HEK293T (cell line): ENCODE measurements around the gene KRT6B.
"Not testable (repeated sequence)": the region's sequence is repeated elsewhere in the genome, so short reads cannot be mapped to it uniquely, and the experiment has no call there.

Source experiments
- CTCF ChIA-PET: fragments of 350-600 bp; formaldehyde crosslinking; extraction: SDS; loops from one replicate; lab custom pipeline; 2021; ENCODE audit warnings: antibody characterized with exemption, inconsistent platforms; lab: Yijun Ruan, JAX
- POLR2A ChIA-PET: fragments of 350-600 bp; formaldehyde crosslinking; extraction: SDS; loops from one replicate; lab custom pipeline; 2020; ENCODE audit warnings: antibody characterized with exemption, inconsistent platforms; lab: Yijun Ruan, JAX
- DNase-seq: peaks from one replicate; pipeline ENCODE4 v3.0.0; 2012; ENCODE audit warnings: mixed read lengths; ENCODE audit errors: extremely low spot score
- ARNT ChIP-seq: fragments of 450-650 bp; IDR thresholded peaks from 2 replicates; pipeline ENCODE4 v1.6.1; 2017; ENCODE audit warnings: mild to moderate bottlenecking
- BHLHE40 ChIP-seq: fragments of 450-650 bp; IDR thresholded peaks from 2 replicates; pipeline ENCODE4 v1.6.1; 2016; ENCODE audit warnings: mild to moderate bottlenecking, moderate library complexity, borderline replicate concordance
- CTBP1 ChIP-seq: fragments of 450-650 bp; IDR thresholded peaks from 2 replicates; pipeline ENCODE4 v1.6.1; 2016; ENCODE audit warnings: borderline replicate concordance
- ELF4 ChIP-seq: fragments of 450-650 bp; IDR thresholded peaks from 2 replicates; pipeline ENCODE4 v1.6.1; 2017; ENCODE audit warnings: antibody characterized with exemption
- FOXA1 ChIP-seq: fragments of 450-650 bp; IDR thresholded peaks from 2 replicates; pipeline ENCODE4 v1.6.1; 2016; ENCODE audit warnings: mild to moderate bottlenecking
- FOXK2 ChIP-seq: fragments of 450-650 bp; IDR thresholded peaks from 2 replicates; pipeline ENCODE4 v1.6.1; 2016; ENCODE audit warnings: mild to moderate bottlenecking
- FOXM1 ChIP-seq: fragments of 450-650 bp; IDR thresholded peaks from 2 replicates; pipeline ENCODE4 v1.6.1; 2017; ENCODE audit warnings: mild to moderate bottlenecking, borderline replicate concordance
- HDGF ChIP-seq: fragments of 450-650 bp; IDR thresholded peaks from 2 replicates; pipeline ENCODE4 v1.6.1; 2017; ENCODE audit warnings: antibody characterized with exemption, borderline replicate concordance
- L3MBTL2 ChIP-seq: fragments of 450-650 bp; conservative IDR thresholded peaks from 2 replicates; pipeline ENCODE4 v1.6.1; 2016; ENCODE audit warnings: mild to moderate bottlenecking
- LEF1 ChIP-seq: fragments of 450-650 bp; IDR thresholded peaks from 2 replicates; pipeline ENCODE4 v1.6.1; 2017; ENCODE audit warnings: mild to moderate bottlenecking, borderline replicate concordance
- NFRKB ChIP-seq: fragments of 450-650 bp; IDR thresholded peaks from 2 replicates; pipeline ENCODE4 v1.6.1; 2016; ENCODE audit warnings: mild to moderate bottlenecking, moderate library complexity
- PKNOX1 ChIP-seq: fragments of 450-650 bp; IDR thresholded peaks from 2 replicates; pipeline ENCODE4 v1.6.1; 2016
- SP1 ChIP-seq: fragments of 450-650 bp; IDR thresholded peaks from 2 replicates; pipeline ENCODE4 v1.6.1; 2017
- SUZ12 ChIP-seq: fragments of 450-650 bp; IDR thresholded peaks from 2 replicates; pipeline ENCODE4 v1.6.1; 2016; ENCODE audit warnings: mild to moderate bottlenecking
- TARDBP ChIP-seq: fragments of 450-650 bp; IDR thresholded peaks from 2 replicates; pipeline ENCODE4 v1.6.1; 2016
- ZNF384 ChIP-seq: fragments of 450-650 bp; IDR thresholded peaks from 2 replicates; pipeline ENCODE4 v1.6.1; 2016

KRT6B gene

GRCh38 chr12:52488736-52489135 lies 36.8 kb upstream of the KRT6B start:
- no peak for DNase-seq
- CTCF ChIA-PET = no interaction called here
- no peak for TF ChIP-seq FOXA1
- no peak for TF ChIP-seq ZNF384
- TF ChIP-seq LEF1 = no peak
- TF ChIP-seq CTBP1 = no peak
- no peak for TF ChIP-seq SUZ12
- no peak for TF ChIP-seq HDGF
- no peak for TF ChIP-seq BHLHE40
- TF ChIP-seq TARDBP = no peak
- TF ChIP-seq NFRKB = no peak
- TF ChIP-seq FOXM1 = no peak
- TF ChIP-seq SP1 = no peak
- no peak for TF ChIP-seq ARNT
- TF ChIP-seq L3MBTL2 = no peak
- TF ChIP-seq ELF4 = no peak
- no peak for TF ChIP-seq FOXK2
- no peak for TF ChIP-seq PKNOX1
- POLR2A ChIA-PET = no interaction called here

GRCh38 chr12:52487744-52488443 lies 35.9 kb upstream of the KRT6B start:
- CTCF ChIA-PET, POLR2A ChIA-PET, DNase-seq: not testable (repeated sequence)

GRCh38 chr12:52487211-52487610 lies 35.3 kb upstream of the KRT6B start:
- ChIA-PET POLR2A (no interaction called here), CTCF (no interaction called here)
- DNase-seq = no peak
- TF ChIP-seq FOXA1 = no peak
- TF ChIP-seq FOXK2 = no peak
- no peak for TF ChIP-seq BHLHE40
- TF ChIP-seq NFRKB = no peak
- TF ChIP-seq HDGF = no peak
- no peak for TF ChIP-seq CTBP1
- TF ChIP-seq LEF1 = no peak
- no peak for TF ChIP-seq SP1
- TF ChIP-seq L3MBTL2 = no peak
- no peak for TF ChIP-seq FOXM1
- TF ChIP-seq TARDBP = no peak
- TF ChIP-seq ELF4 = no peak
- TF ChIP-seq ZNF384 = no peak

GRCh38 chr12:52486166-52487105 lies 34.5 kb upstream of the KRT6B start:
- POLR2A ChIA-PET = no interaction called here
- TF ChIP-seq ARNT = no peak
- no peak for TF ChIP-seq FOXA1
- no peak for TF ChIP-seq HDGF
- no peak for TF ChIP-seq PKNOX1
- TF ChIP-seq BHLHE40 = no peak
- TF ChIP-seq L3MBTL2 = no peak
- no peak for TF ChIP-seq TARDBP
- TF ChIP-seq FOXK2 = no peak
- no peak for TF ChIP-seq ZNF384
- TF ChIP-seq FOXM1 = no peak
- no peak for TF ChIP-seq LEF1
- TF ChIP-seq ELF4 = no peak
- TF ChIP-seq CTBP1 = no peak

GRCh38 chr12:52480073-52480472 lies 28.1 kb upstream of the KRT6B start:
- TF ChIP-seq PKNOX1 (no peak), FOXA1 (no peak), ARNT (no peak), FOXK2 (no peak), HDGF (no peak), FOXM1 (no peak), ELF4 (no peak), SUZ12 (no peak), BHLHE40 (no peak), L3MBTL2 (no peak), ZNF384 (no peak), LEF1 (no peak), SP1 (no peak), TARDBP (no peak), NFRKB (no peak), CTBP1 (no peak)
- ChIA-PET CTCF (no interaction called here), POLR2A (no interaction called here)
- DNase-seq = no peak

More at GRCh38 chr12:52486166-52487105, 34.5 kb upstream of the KRT6B start:
- DNase-seq = no peak
- CTCF ChIA-PET = no interaction called here
